ENCODE measurements around the gene DAAM1.

DAAM1 gene

DNA sequence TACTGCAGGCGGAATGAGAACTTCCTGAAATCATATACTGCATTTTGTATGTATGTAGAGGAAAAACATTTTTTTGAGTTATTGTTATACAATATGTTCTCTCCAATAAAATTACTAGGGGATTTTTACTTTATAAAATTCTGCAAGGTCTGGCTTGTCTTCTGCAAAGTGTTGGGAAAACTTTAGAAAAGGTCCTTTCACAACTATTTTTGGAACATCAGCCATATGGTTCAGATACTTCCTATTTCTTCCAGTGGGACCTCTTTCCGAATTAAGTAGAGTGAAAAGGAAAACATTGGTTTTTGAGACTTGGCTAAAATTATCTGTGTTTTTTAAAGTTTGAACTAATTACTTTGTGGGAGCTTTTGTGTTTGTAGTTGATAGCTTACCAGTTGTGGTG lies 52.7 kb downstream of the DAAM1 start:
- ChIA-PET POLR2A (no interaction called here), CTCF (no interaction called here)
- H3K4me3 ChIP-seq (ENCODE audit: low read depth, low read length), result no peak overlapping the region
- TF ChIP-seq, protein P1, sequence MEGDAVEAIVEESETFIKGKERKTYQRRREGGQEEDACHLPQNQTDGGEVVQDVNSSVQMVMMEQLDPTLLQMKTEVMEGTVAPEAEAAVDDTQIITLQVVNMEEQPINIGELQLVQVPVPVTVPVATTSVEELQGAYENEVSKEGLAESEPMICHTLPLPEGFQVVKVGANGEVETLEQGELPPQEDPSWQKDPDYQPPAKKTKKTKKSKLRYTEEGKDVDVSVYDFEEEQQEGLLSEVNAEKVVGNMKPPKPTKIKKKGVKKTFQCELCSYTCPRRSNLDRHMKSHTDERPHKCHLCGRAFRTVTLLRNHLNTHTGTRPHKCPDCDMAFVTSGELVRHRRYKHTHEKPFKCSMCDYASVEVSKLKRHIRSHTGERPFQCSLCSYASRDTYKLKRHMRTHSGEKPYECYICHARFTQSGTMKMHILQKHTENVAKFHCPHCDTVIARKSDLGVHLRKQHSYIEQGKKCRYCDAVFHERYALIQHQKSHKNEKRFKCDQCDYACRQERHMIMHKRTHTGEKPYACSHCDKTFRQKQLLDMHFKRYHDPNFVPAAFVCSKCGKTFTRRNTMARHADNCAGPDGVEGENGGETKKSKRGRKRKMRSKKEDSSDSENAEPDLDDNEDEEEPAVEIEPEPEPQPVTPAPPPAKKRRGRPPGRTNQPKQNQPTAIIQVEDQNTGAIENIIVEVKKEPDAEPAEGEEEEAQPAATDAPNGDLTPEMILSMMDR (IDR thresholded peaks at IDR 0.05; ENCODE audit: insufficient read depth, low read length, missing control alignments), result no peak
- no peak for DNase-seq (ENCODE audit: low read depth, low spot score)

DNA sequence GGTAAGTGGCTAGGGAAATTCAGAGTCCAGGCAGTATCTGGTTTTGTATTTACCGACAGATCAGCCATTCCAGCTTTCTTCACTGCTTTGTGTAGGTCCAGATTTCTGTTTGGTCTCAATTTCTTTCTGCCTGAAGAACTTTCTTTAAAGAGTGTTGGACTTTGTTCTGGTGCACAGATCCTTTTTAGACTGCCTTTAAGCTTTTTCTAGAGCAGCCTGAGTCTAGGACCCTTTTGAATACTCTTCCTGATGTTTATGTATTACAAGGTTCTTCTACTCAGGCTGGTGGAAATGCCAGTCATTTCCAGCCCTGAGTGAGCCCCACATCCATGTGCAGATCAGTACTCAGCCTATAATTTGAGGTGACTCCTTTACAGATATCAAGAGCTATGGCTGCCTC lies 54.7 kb downstream of the DAAM1 start:
- DNase-seq (ENCODE audit: low read depth, low spot score), result no peak
- no peak overlapping the region for H3K4me3 ChIP-seq (ENCODE audit: low read depth, low read length)
- CTCF ChIA-PET, result no interaction called here
- TF ChIP-seq, protein P1 (IDR thresholded peaks at IDR 0.05; ENCODE audit: insufficient read depth, low read length, missing control alignments), result no peak
- POLR2A ChIA-PET, result no interaction called here

DNA sequence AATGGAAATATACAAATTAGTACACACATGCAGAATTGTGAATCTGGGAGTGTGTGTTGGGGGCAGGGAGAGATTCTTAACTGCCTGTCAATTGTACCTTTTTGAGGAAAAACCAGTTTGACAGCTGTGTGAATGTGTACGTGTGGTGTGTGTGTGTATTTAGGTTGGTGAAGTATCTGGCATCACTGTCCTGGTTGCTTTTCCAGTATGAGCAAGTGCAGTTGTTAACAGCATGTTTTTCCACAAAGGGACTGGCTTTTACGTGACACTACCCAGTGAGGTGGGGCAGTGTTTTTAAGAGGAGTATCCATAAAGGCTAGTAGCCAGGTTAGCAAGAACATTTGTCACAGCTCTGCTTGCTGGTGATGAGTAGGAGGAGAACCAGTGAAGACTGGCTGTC lies 56.1 kb downstream of the DAAM1 start:
- DNase-seq (ENCODE audit: low read depth, low spot score), result no peak
- CTCF ChIA-PET, result no interaction called here
- H3K4me3 ChIP-seq (ENCODE audit: low read depth, low read length), result no peak overlapping the region
- TF ChIP-seq, protein P1 (IDR thresholded peaks at IDR 0.05; ENCODE audit: insufficient read depth, low read length, missing control alignments), result no peak
- POLR2A ChIA-PET, result interaction anchor here (0.7 kb wide), 1 partner anchor 1964 kb away, joined by 3 read pairs; no protein-coding TSS in a partner anchor

DNA sequence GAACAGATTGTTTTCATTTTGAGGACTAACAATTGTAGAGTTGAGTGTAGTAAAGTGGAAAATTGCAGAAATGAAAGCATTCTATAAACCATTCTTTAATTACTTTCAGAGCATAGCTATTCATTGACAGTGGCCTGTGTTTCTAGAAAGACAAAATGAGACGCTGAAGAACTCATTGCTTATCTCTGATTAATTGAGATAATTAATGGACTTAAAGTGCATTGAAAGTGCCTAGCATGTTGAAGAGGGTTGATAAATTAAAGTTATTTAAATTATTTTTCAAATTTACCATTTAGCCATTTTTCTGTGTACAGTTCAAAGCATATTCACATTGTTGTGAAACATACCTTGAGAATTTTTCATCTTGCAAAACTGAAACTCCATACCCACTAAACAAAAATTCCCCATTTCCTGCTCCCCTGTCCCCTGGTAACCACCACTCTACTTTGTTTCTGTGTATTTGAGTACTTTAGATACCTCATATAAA lies 57.4 kb downstream of the DAAM1 start:
- no peak for DNase-seq (ENCODE audit: low read depth, low spot score)
- no peak overlapping the region for H3K4me3 ChIP-seq (ENCODE audit: low read depth, low read length)
- POLR2A ChIA-PET, result no interaction called here
- CTCF ChIA-PET, result no interaction called here
- TF ChIP-seq, protein P1 (IDR thresholded peaks at IDR 0.05; ENCODE audit: insufficient read depth, low read length, missing control alignments), result no peak

DNA sequence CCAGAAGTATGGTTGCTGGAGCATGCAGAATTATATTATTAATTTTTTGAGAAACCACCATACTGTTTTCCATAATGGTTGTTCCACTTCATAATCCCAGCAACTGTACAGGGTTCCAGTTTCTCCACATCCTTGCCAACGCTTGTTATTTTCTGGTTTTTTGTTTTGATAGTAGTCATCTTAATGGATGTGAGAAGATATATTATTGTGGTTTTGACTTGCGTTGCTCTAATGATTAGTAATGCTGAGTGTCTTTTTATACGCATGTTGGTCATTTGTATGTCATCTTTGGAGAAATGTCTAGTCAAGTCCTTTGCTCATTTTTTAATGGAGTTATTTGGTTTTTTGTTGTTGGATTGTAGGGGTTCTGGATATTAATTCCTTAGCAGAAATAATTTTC lies 58.1 kb downstream of the DAAM1 start:
- CTCF ChIA-PET, result no interaction called here
- H3K4me3 ChIP-seq (ENCODE audit: low read depth, low read length), result no peak overlapping the region

DNA sequence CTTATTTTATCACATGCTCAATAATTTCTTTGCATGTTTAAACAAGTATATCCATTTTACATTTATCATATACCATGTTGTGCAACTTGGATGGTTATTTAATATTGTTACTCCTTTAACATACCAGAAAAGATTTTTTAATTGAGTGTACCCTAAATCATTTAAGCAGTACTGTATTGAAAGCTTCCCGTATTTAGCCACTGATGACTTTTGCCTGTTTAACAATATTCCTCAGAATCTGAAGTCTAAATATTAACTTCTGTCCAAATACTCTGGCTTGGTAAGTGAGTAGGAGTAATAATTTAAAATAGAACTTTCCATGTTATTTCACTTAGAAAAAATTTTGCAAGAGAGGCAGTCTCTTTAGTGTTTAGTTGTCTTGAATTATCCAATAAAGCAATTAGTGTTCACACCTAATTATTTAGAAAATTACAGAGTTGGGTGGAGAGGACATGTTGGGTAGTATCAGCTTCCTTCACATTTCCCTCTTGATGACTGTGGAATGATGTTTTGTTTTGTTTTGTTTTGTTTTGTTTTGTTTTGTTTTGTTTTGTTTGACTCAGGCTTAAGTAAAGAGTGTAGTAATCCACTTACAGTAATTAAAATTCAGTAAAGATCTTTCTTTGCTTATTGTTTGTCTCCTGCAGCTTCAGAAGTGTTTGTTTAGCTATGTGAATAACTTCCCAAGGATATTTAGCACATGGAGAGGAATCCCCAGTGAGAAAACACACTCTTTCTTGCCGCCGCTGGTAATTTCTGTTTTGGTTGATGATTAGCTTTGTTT lies 59.5 kb downstream of the DAAM1 start:
- ChIA-PET POLR2A (no interaction called here), CTCF (interaction anchor here (0.7 to 1.2 kb wide), 3 partner anchors 9 to 23 kb away, joined by 3 read pairs; no protein-coding TSS in a partner anchor)
- no peak for DNase-seq (ENCODE audit: low read depth, low spot score)
- TF ChIP-seq, protein P1 (IDR thresholded peaks at IDR 0.05; ENCODE audit: insufficient read depth, low read length, missing control alignments), result no peak
- H3K4me3 ChIP-seq (ENCODE audit: low read depth, low read length), result no peak overlapping the region

More for the DNA sequence above, 58.1 kb downstream of the DAAM1 start:
- DNase-seq (ENCODE audit: low read depth, low spot score), result no peak
- TF ChIP-seq, protein P1 (IDR thresholded peaks at IDR 0.05; ENCODE audit: insufficient read depth, low read length, missing control alignments), result no peak
- POLR2A ChIA-PET, result no interaction called here
